Choroid plexus epithelial cell (primary cell): ENCODE data around the gene GOLT1B.

Source experiments
- DNase-seq: peaks from one replicate; pipeline ENCODE4 v3.0.0-alpha.2; 2010; ENCODE audit warnings: low read depth
- H3K4me3 ChIP-seq: 2 replicates; pipeline ENCODE4 v1.5.1; 2011; ENCODE audit warnings: low read depth, mild to moderate bottlenecking, control low read depth, low read length, moderate library complexity
- CTCF ChIP-seq: conservative IDR thresholded peaks from 2 replicates; pipeline ENCODE4 v1.5.1; 2011; ENCODE audit warnings: low read depth, mild to moderate bottlenecking, control low read depth, inconsistent platforms, low read length, moderate library complexity

Gene GOLT1B

GRCh38 chr12:21502164-21502496 is 541 bp downstream of the GOLT1B start:
- no peak for TF ChIP-seq CTCF
- peak overlapping the region; percentile 90 for H3K4me3 ChIP-seq
- peak; percentile 43 for DNase-seq

- no peak for DNase-seq
- peak overlapping the region; percentile 90 for H3K4me3 ChIP-seq
- TF ChIP-seq CTCF, result no peak
These were observed 1.3 kb downstream of the GOLT1B start for GRCh38 chr12:21502872-21503271.

- no peak overlapping the region for H3K4me3 ChIP-seq
- TF ChIP-seq CTCF, result no peak
- no peak for DNase-seq
These were observed 4.3 kb downstream of the GOLT1B start for GRCh38 chr12:21505888-21506287.

- no peak overlapping the region for H3K4me3 ChIP-seq
- TF ChIP-seq CTCF, result no peak
- DNase-seq, result no peak
These were observed 6.3 kb downstream of the GOLT1B start for GRCh38 chr12:21507849-21508248.

GRCh38 chr12:21509768-21510167 is 8.2 kb downstream of the GOLT1B start:
- DNase-seq, result no peak
- no peak for TF ChIP-seq CTCF

GRCh38 chr12:21516281-21516680 is 14.7 kb downstream of the GOLT1B start:
- TF ChIP-seq CTCF, result no peak
- no peak for DNase-seq
- no peak overlapping the region for H3K4me3 ChIP-seq

More at GRCh38 chr12:21509768-21510167, 8.2 kb downstream of the GOLT1B start:
- no peak overlapping the region for H3K4me3 ChIP-seq

- no peak for DNase-seq
- no peak for TF ChIP-seq CTCF
- H3K4me3 ChIP-seq, result no peak overlapping the region
These were observed 16.9 kb downstream of the GOLT1B start for GRCh38 chr12:21518451-21518850.
